Gastrocnemius medialis (tissue), 4 donors: ENCODE measurements around the gene CDC42EP5.

ENCODE experiments used
- POLR2A ChIP-seq, 2 donors: fragments of 450-650 bp; IDR thresholded peaks; one replicate each; pipeline ENCODE4 v1.6.1; 2017; ENCODE audit warnings: antibody characterized with exemption in 2 of 2, mild to moderate bottlenecking in 2 of 2, moderate library complexity in 2 of 2
- TF ChIP-seq, protein P1 (sequence below), 5 experiments: fragments of 450-650 bp in 3 of 5; fragments of 200-600 bp in 2 of 5; sonication (generic) in 2 of 5; IDR thresholded peaks in 4 of 5; conservative IDR thresholded peaks in 1 of 5; 1 replicate in 4 of 5; 2 replicates in 1 of 5; pipeline ENCODE4 v1.5.1; 2016 to 2019; ENCODE audit warnings: antibody characterized with exemption in 5 of 5, mild to moderate bottlenecking in 3 of 5, moderate library complexity in 3 of 5

DNA sequence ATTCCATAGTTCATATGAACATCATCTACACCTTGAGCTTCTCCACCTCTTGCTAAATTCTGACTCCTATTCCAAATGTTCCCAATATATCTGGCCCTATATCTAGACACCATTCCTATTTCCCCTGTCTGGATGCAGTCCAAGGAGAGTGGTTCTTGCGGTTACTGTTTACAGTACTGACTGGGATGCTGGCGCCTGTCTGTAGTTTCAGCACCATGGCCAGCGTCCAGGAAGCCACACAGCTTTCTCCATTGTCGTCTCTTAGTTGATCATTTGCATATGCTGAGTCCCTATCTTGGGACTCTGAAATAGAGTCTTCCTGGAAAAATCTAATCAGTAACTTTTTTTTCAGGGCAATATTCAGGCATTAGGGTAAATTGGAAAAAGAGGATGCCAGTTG lies 44.4 kb upstream of the CDC42EP5 start:
- TF ChIP-seq, protein P1, sequence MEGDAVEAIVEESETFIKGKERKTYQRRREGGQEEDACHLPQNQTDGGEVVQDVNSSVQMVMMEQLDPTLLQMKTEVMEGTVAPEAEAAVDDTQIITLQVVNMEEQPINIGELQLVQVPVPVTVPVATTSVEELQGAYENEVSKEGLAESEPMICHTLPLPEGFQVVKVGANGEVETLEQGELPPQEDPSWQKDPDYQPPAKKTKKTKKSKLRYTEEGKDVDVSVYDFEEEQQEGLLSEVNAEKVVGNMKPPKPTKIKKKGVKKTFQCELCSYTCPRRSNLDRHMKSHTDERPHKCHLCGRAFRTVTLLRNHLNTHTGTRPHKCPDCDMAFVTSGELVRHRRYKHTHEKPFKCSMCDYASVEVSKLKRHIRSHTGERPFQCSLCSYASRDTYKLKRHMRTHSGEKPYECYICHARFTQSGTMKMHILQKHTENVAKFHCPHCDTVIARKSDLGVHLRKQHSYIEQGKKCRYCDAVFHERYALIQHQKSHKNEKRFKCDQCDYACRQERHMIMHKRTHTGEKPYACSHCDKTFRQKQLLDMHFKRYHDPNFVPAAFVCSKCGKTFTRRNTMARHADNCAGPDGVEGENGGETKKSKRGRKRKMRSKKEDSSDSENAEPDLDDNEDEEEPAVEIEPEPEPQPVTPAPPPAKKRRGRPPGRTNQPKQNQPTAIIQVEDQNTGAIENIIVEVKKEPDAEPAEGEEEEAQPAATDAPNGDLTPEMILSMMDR (IDR thresholded peaks at IDR 0.05 in 4 of 5, conservative IDR thresholded peaks at IDR 0.05 in 1 of 5): no peak
- TF ChIP-seq POLR2A (IDR thresholded peaks at IDR 0.05): no peak
